H1 (cell line): ENCODE results near the gene RXRA. TPM values are rescaled to one million over a fixed set of nuclear protein-coding genes. Genes with fewer than 3 reads are reported as not detected.

Source experiments
- CTCF ChIA-PET: fragments of 300-600 bp; sonication (Branson Sonifier 250); formaldehyde crosslinking; loops from one replicate; lab custom pipeline; 2021; ENCODE audit not compliant: partially characterized antibody; lab: Charles Lee
- POLR2A ChIA-PET: fragments of 300-600 bp; sonication (Branson Sonifier 250); formaldehyde crosslinking; loops from one replicate; lab custom pipeline; 2021; ENCODE audit warnings: inconsistent platforms; ENCODE audit not compliant: partially characterized antibody; lab: Charles Lee
- DNase-seq, 2 experiments: peaks; one replicate each; pipeline versions ENCODE4 v3.0.0 to v3.0.0-alpha.2; 2010 to 2022; ENCODE audit warnings: low spot score in 2 of 2, low read depth in 1 of 2, mixed read lengths in 1 of 2
- FAIRE-seq: peaks from 2 replicates; lab custom pipeline; 2011; peaks lifted over from hg19 to GRCh38; lab: Jason Lieb, UNC
- H2AFZ ChIP-seq: 2 replicates; pipeline ENCODE4 v1.8.1; 2012; ENCODE audit warnings: low read length, inconsistent platforms
- H2AK5ac ChIP-seq: 2 replicates; pipeline ENCODE4 v1.6.1; 2013; ENCODE audit warnings: low read depth, low read length
- H2BK120ac ChIP-seq: replicated peaks from 2 replicates; pipeline ENCODE3; 2013; ENCODE audit warnings: low read depth, low read length, inconsistent platforms
- H2BK12ac ChIP-seq: 2 replicates; pipeline ENCODE4 v1.6.1; 2013; ENCODE audit warnings: low read depth, low read length
- H2BK15ac ChIP-seq: 2 replicates; pipeline ENCODE4 v1.6.1; 2013; ENCODE audit warnings: low read length
- H2BK20ac ChIP-seq: 2 replicates; pipeline ENCODE4 v1.6.1; 2013; ENCODE audit warnings: low read length
- H2BK5ac ChIP-seq: 2 replicates; pipeline ENCODE4 v1.6.1; 2013; ENCODE audit warnings: low read depth, low read length
- H3K14ac ChIP-seq: 2 replicates; pipeline ENCODE4 v1.6.1; 2013; ENCODE audit warnings: inconsistent platforms; ENCODE audit not compliant: insufficient read length
- H3K18ac ChIP-seq: 2 replicates; pipeline ENCODE4 v1.6.1; 2013; ENCODE audit warnings: low read length; ENCODE audit errors: extremely low read depth
- H3K23ac ChIP-seq: 2 replicates; pipeline ENCODE4 v1.6.1; 2013; ENCODE audit warnings: inconsistent platforms; ENCODE audit not compliant: insufficient read length
- H3K23me2 ChIP-seq: 2 replicates; pipeline ENCODE4 v1.6.1; 2013; ENCODE audit warnings: low read depth, low read length
- H3K27ac ChIP-seq: 2 replicates; pipeline ENCODE4 v1.6.1; 2011; ENCODE audit warnings: low read depth, low read length, inconsistent platforms
- H3K27me3 ChIP-seq, 4 experiments: replicated peaks in 1 of 4; 1 replicate in 1 of 4; 2 replicates in 3 of 4; pipeline versions ENCODE4 v1.6.1 to v1.8.1; 2011 to 2013; ENCODE audit warnings: low read length in 3 of 4, mild to moderate bottlenecking in 3 of 4, inconsistent platforms in 2 of 4, mixed read lengths in 2 of 4, moderate library complexity in 1 of 4; ENCODE audit not compliant: control insufficient read depth in 3 of 4, insufficient read depth in 3 of 4; ENCODE audit errors: extremely low read depth in 1 of 4
- H3K36me3 ChIP-seq, 4 experiments: 2 replicates each; pipeline versions ENCODE4 v1.6.1 to v1.8.1; 2011 to 2013; ENCODE audit warnings: mild to moderate bottlenecking in 4 of 4, low read length in 3 of 4, moderate library complexity in 2 of 4, control low read depth in 1 of 4, inconsistent platforms in 1 of 4; ENCODE audit not compliant: insufficient read depth in 4 of 4, control insufficient read depth in 2 of 4
- H3K4ac ChIP-seq: replicated peaks from 2 replicates; pipeline ENCODE3; 2013; ENCODE audit warnings: low read length, low read depth, mixed read lengths, inconsistent platforms; ENCODE audit not compliant: insufficient read length
- H3K4me1 ChIP-seq, 4 experiments: replicated peaks in 1 of 4; 1 replicate in 1 of 4; 2 replicates in 3 of 4; pipeline versions ENCODE4 v1.6.1 to v1.8.1; 2011 to 2013; ENCODE audit warnings: low read length in 3 of 4, inconsistent platforms in 2 of 4, mixed read lengths in 1 of 4; ENCODE audit not compliant: insufficient read depth in 4 of 4, control insufficient read depth in 3 of 4
- H3K4me2 ChIP-seq, 2 experiments: 2 replicates each; pipeline versions ENCODE4 v1.6.1 to v1.8.1; 2011 to 2013; ENCODE audit warnings: low read depth in 2 of 2, low read length in 2 of 2, control low read depth in 1 of 2, inconsistent platforms in 1 of 2, mild to moderate bottlenecking in 1 of 2; ENCODE audit not compliant: insufficient read depth in 1 of 2
- H3K4me3 ChIP-seq, 4 experiments: fragments of 200-600, 300-600 bp in 1 of 4; sonication (generic), shearing (Covaris generic), sonication (Bioruptor Twin) in 1 of 4; 2 replicates each; pipeline versions ENCODE4 v1.5.1 to v1.8.1; 2011 to 2016; ENCODE audit warnings: low read length in 4 of 4, low read depth in 3 of 4, control low read depth in 2 of 4, inconsistent platforms in 2 of 4, mild to moderate bottlenecking in 2 of 4, mixed read lengths in 1 of 4, moderate library complexity in 1 of 4; ENCODE audit not compliant: insufficient read depth in 2 of 4; ENCODE audit errors: extremely low read depth in 1 of 4
- H3K56ac ChIP-seq: replicated peaks from 2 replicates; pipeline ENCODE3; 2013; ENCODE audit warnings: low read depth, mild to moderate bottlenecking, mixed read lengths, low read length, inconsistent platforms; ENCODE audit not compliant: insufficient read length
- H3K79me1 ChIP-seq: 2 replicates; pipeline ENCODE4 v1.6.1; 2013; ENCODE audit warnings: low read depth, low read length, control low read depth
- H3K79me2 ChIP-seq, 2 experiments: 2 replicates each; pipeline versions ENCODE4 v1.6.1 to v1.8.1; 2012 to 2013; ENCODE audit warnings: low read length in 2 of 2, mild to moderate bottlenecking in 2 of 2, inconsistent platforms in 1 of 2; ENCODE audit not compliant: insufficient read depth in 2 of 2, control insufficient read depth in 1 of 2
- H3K9ac ChIP-seq, 4 experiments: replicated peaks in 1 of 4; 1 replicate in 1 of 4; 2 replicates in 3 of 4; pipeline versions ENCODE4 v1.6.1 to v1.8.1; 2011 to 2013; ENCODE audit warnings: low read depth in 3 of 4, low read length in 3 of 4, control low read depth in 2 of 4, mild to moderate bottlenecking in 2 of 4, moderate library complexity in 2 of 4, inconsistent platforms in 1 of 4; ENCODE audit errors: extremely low read depth in 1 of 4
- H3K9me3 ChIP-seq, 2 experiments: 2 replicates each; pipeline versions ENCODE4 v1.6.1 to v1.8.1; 2012 to 2013; ENCODE audit warnings: mild to moderate bottlenecking in 2 of 2, moderate library complexity in 2 of 2, control low read depth in 1 of 2, inconsistent platforms in 1 of 2, low read depth in 1 of 2, low read length in 1 of 2, mixed read lengths in 1 of 2; ENCODE audit not compliant: insufficient read depth in 2 of 2
- H4K20me1 ChIP-seq, 2 experiments: replicated peaks in 1 of 2; 2 replicates each; pipeline versions ENCODE3 to v1.8.1; 2011 to 2013; ENCODE audit warnings: inconsistent platforms in 2 of 2, low read length in 2 of 2, mild to moderate bottlenecking in 1 of 2; ENCODE audit not compliant: insufficient read depth in 2 of 2, control insufficient read depth in 1 of 2
- H4K5ac ChIP-seq: 2 replicates; pipeline ENCODE4 v1.6.1; 2013; ENCODE audit warnings: low read length, low read depth, mixed read lengths, inconsistent platforms; ENCODE audit not compliant: insufficient read length
- H4K8ac ChIP-seq: 2 replicates; pipeline ENCODE4 v1.8.0; 2013; ENCODE audit warnings: mild to moderate bottlenecking, moderate library complexity, low read length, inconsistent platforms; ENCODE audit not compliant: insufficient read depth; ENCODE audit errors: extremely low read depth
- H4K91ac ChIP-seq: replicated peaks from 2 replicates; pipeline ENCODE3; 2013; ENCODE audit warnings: low read length, mixed read lengths, inconsistent platforms; ENCODE audit not compliant: insufficient read length
- ASH2L ChIP-seq: fragments of 200-600, 300-600 bp; sonication (generic); IDR thresholded peaks from one replicate; pipeline ENCODE4 v1.7.1; 2017; ENCODE audit warnings: low read length
- ZNF274 ChIP-seq: IDR thresholded peaks from 2 replicates; pipeline ENCODE4 v1.7.0; 2012; ENCODE audit warnings: low read length, borderline replicate concordance; ENCODE audit errors: extremely low read depth
- WGBS, 2 experiments: shearing (Covaris generic) in 1 of 2; methylation state at CpG; one replicate each; pipeline versions ENCODE4 v1.1.6 to v1.1.7; 2013 to 2015; ENCODE audit warnings: low lambda C conversion rate in 2 of 2, mixed read lengths in 2 of 2, inconsistent platforms in 1 of 2, low coverage in 1 of 2, missing lambda C conversion rate in 1 of 2; ENCODE audit not compliant: insufficient replicate concordance in 2 of 2, insufficient coverage in 1 of 2, insufficient read length in 1 of 2; ENCODE audit errors: extremely low coverage in 1 of 2, missing lambda C conversion rate in 1 of 2; 5-methylcytosine and 5-hydroxymethylcytosine counted together
- polyA plus RNA-seq, 7 experiments: library from polyadenylated mRNA; depleted of rRNA in 3 of 7; stranded (reverse) in 5 of 7; unstranded in 2 of 7; fragments of >200 nt in 5 of 7; fragments of 200-250 nt in 2 of 7; gene quantifications; 1 replicate in 5 of 7; 2 replicates in 1 of 7; 4 replicates in 1 of 7; pipeline versions ENCODE4 v1.2.1 to v1.2.3, GENCODE V29; 2011 to 2013; ENCODE audit warnings: missing spikeins in 2 of 7, mixed read lengths in 2 of 7
- total RNA-seq: library from RNA; stranded (reverse); fragmentation: NEBNext Ultra II Directional; extraction: Animal tissue kit (Norgen Biotek cat#: 25700); gene quantifications from 2 replicates; pipeline ENCODE4 v1.2.1, GENCODE V29; 2021

RXRA gene
- total and polyA plus RNA-seq, 2 of the 8 experiments (the other 6 are each of a cell fraction or from before 2014, with no cell fraction given) = 9.8 to 29.4 TPM

GRCh38 chr9:134442085-134442474 lies 115.8 kb downstream of the RXRA start:
- TF ChIP-seq ZNF274 (no peak), ASH2L (no peak)
- no peak overlapping the region; the same call in 1 of the 2 replicates for H3K27ac ChIP-seq
- H4K5ac ChIP-seq = no peak overlapping the region
- no peak overlapping the region for H2AFZ ChIP-seq
- CTCF ChIA-PET = interaction anchor here (0.6 to 3.4 kb wide), 34 partner anchors 10 to 796 kb away, joined by 3 to 53 read pairs (median 5); no protein-coding TSS in a partner anchor
- no peak overlapping the region; the same call in 1 of the 2 replicates for H4K8ac ChIP-seq
- no peak overlapping the region for H3K23ac ChIP-seq
- 78% methylated on average over 12 of the region's 12 CpGs; no CpG with 5 or more reads in 1 of the 2 experiments for WGBS, 2 experiments
- H4K20me1 ChIP-seq = peaks cover 0 to 5% of the 10 kb centered on the region in 2 experiments
- H3K27me3 ChIP-seq = no peaks in the 10 kb centered on the region
- no peak overlapping the region for H2BK12ac ChIP-seq
- POLR2A ChIA-PET = no interaction called here
- H2AK5ac ChIP-seq = no peak overlapping the region
- H3K23me2 ChIP-seq = no peaks in the 10 kb centered on the region
- no peak overlapping the region for H3K14ac ChIP-seq
- H2BK15ac ChIP-seq = no peak overlapping the region
- no peak overlapping the region for H3K18ac ChIP-seq
- no peak overlapping the region for H2BK120ac ChIP-seq
- no peaks in the 10 kb centered on the region for H3K79me1 ChIP-seq
- H3K56ac ChIP-seq = no peak overlapping the region
- no peak overlapping the region for H4K91ac ChIP-seq
- no peaks in the 10 kb centered on the region for H3K36me3 ChIP-seq
- no peak overlapping the region for H2BK20ac ChIP-seq
- FAIRE-seq (no peak), DNase-seq (no peak)
- no peak overlapping the region for H3K9ac ChIP-seq
- no peak overlapping the region for H3K4me2 ChIP-seq
- no peak overlapping the region for H3K4ac ChIP-seq
- peaks cover 0 to 9% (median 4%) of the 10 kb centered on the region in 4 experiments; a peak in 4 of 7 replicates for H3K4me1 ChIP-seq
- H2BK5ac ChIP-seq = no peak overlapping the region
- H3K9me3 ChIP-seq = peaks cover 0 to 8% of the 10 kb centered on the region in 2 experiments; a peak in 1 of 4 replicates
- no peak overlapping the region for H3K4me3 ChIP-seq
- no peaks in the 10 kb centered on the region for H3K79me2 ChIP-seq
